T-helper 1 cell treated with Interleukin-12 subunit alpha and Interleukin-12 subunit beta and Interleukin-4 antibody, amounts not matched to agents 30 ng/mL and 1 ng/mL, for 36 hours (primary cell): ENCODE results near the gene SRC. TPM values are rescaled to one million over a fixed set of nuclear protein-coding genes. Genes with fewer than 3 reads are reported as not detected.

ENCODE experiments used
- intact Hi-C: fragments of 100-400 bp; cut with micrococcal nuclease; formaldehyde crosslinking; loops from one replicate; pipeline ENCODE4 v1.15.1; 2024
- total RNA-seq: library from RNA; stranded (reverse); gene quantifications from 2 replicates; pipeline ENCODE4 v1.2.3, GENCODE V29; 2022

Gene SRC
- total RNA-seq, 1 donor from 2014 or later, result 5.3 TPM

DNA sequence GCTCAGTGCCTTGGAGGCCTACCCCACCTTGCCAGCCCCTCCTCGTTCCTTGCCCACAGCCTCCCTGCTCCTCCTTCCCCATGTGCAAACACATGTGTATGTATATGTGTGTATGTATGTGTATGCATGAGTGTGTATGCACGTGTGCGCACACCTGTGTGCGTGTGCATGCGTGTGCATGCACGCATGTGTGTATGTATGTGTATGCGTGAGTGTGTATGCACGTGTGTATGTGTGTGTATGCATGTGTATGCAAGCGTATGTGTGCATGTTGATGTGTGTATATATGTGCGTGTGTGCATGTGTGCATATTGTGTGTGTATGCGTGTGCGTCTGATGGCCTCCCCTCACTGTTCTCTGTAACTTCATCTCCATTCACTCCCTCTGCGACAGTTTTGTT lies 74.7 kb downstream of the SRC start:
- intact Hi-C loops, result no loop called here

DNA sequence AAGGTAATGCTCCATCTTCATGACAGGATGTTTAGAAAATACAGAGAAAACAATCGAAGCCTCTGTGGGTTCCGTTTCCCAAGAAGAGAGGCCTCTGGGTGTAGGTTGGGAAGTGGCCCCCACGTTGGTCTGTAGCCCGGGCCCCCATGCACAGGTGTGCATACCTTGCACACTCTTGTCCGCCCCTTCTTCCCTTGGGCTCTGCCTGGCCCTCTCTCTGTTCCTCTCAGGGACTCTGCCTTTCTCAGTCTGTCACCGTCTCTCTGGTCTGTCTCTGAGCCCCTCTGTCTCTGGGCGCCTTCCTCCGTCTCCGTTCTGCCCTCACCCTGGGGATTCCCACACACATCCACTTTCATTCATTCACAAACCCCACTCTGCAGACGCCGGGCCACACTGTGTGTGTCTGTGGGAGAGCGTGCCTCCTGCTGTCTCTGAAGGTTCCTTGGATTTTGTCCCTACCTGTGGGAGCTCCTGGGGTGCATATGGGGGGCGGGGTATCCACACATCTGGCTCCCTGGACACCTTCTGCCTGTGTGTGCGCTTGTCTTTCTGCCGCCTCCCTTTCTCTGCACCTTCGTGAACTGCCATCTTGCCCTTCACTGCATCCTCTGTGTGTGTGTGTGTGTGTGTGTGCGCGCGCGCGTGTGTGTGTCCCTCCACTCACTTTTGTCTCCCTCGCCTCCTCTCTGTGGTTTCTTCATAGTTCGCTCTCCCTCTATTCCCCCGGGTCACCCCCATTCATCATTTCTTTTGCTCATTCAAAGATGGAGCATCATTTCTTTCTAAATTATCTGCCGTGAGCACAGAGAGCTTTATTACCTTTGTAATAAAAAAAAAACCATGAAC lies 75.3 kb downstream of the SRC start:
- intact Hi-C loops, result no loop called here

DNA sequence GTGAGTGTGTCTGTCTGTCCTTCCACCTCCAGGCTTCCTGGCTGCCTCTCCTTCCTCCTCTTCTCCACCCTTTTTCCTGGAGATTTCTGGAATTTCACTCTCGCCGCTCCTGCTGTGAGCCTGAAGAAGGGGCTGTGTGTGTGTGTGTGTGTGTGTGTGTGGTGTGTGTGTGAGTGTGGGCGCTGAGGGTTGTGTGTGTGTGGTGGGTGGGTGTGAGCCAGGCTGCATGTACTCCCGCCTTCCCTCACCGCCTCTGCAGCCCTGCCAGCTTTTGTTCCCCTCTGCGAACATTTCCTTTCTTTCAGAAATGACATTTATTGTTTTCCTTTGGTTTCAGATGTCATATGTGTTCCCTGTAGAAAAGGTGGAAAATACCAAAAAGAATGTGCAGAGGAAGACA lies 76.0 kb downstream of the SRC start:
- intact Hi-C loops, result no loop called here

DNA sequence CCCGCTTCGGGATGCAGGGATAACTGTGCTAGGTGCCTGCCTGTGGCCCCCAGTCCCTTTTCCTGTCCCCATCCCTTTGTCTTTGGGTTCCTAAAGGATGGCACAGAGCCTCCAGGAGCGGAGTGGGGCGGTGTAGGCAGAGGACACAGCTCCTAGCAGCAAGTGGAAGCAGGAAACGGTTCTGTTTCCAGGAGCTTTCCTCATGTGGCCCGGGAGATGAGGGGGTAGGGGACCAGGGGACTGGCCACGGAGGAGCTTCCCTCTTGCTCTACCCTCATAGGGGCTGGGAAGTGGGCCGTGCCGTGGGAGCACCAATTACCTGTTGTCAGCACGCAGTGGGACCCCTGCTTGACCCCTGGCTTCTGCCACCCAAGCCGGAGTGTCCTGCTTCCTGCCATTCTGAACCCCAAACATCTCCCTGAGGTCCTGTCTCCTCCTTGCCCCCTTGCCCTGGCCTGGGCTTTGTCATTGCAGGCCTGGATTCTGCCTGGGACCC lies 76.9 kb downstream of the SRC start:
- intact Hi-C loops, result no loop called here

DNA sequence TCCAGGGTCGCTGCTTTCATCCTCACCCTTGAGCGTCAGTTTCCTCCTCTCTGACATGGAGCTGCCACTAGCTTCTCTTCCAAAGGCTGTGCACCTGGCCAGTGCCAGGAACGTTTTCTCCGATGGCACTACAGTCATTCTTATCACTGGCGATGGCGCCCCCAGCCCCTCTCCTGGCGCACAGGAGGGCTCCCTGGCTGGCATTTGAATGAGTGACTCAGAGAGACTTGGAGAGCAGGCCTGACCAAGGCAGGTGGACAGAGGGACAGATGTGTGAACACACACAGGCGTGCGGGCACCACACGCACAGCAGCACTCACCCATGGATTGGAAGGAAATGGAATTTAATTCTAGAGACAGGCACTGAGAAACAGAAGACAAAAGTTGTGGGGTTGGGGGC lies 77.6 kb downstream of the SRC start:
- intact Hi-C loops, result no loop called here

DNA sequence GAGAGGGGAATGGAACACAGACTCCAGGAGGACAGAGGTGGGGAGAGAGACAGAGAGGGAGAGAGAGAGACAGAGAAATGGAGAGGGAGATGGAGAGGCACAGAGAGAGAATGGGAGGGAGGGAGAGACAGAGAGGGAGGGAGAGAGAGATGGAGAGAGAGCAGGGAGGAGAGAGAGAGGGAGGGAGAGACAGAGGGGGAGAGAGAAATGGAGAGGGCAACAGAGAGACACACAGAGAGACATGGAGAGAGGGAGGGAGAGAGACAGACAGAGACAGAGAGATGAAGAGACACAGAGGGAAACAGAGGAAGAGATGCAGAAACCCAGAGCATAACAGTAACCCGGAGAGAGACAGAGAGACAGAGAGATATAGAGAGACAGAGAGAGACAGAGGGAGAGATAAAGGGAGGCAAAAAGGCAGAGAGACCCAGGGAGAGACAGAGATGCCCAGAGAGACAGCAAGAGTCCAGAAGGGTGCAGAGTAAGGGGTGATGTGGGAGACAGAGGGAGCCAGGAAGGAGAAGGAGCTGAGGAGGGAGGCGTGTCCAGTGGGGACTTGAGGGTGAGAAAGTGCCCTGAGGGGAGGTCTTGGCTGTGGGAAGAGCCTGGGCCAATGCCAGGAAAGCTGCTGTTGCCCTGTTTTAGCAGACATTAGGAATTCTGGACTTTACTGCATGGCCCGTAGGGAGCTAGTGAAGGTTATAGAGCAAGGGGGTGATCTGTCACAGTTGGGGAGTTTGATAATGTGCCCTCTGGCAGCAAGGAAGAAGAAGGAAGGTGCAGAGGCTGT lies 78.3 kb downstream of the SRC start:
- intact Hi-C loops, result no loop called here

DNA sequence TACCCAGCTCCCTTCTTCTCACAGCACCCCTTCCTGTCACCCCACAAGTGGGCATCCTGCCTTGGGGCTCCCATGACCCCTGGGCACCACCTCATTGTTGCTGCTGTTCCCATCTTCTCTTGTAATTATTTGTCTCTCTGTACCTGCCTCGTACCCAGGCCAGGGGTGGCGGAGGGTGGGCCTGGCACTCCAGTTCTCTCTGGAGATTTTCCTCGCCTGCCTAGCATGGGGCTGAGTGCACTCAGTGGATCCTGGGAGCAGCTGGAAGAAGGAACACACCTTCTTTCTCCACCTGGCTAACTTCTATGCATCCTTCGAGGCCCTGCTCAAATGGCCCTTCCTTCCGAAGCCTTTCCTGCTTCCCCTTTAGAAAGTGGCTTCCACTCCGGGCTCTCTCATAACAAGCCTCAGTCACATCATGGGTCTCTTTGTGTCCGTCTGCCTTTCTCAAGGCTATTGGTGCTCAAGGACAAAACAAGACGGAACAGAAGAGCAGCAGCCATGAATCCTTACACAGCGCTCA lies 79.2 kb downstream of the SRC start:
- intact Hi-C loops, result no loop called here

DNA sequence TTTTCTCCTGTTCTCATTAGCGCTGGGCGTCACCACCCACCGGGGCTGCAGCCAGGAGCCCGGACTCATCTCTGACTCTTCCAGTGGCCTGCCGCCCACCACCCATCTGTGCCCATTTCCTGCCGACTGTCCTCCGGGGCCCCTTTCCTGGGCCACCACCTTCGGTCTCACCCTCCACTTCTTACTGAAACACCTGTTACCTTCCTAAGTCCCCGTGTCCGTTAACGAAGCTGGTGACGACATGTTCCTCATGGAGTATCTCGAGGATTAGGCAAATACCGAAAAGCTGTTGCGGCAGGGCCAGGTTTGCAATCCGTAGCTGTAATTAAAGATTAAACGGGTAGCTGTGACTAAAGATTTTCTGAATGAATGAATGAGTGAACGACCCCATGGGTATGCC lies 80.2 kb downstream of the SRC start:
- intact Hi-C loops, result no loop called here

DNA sequence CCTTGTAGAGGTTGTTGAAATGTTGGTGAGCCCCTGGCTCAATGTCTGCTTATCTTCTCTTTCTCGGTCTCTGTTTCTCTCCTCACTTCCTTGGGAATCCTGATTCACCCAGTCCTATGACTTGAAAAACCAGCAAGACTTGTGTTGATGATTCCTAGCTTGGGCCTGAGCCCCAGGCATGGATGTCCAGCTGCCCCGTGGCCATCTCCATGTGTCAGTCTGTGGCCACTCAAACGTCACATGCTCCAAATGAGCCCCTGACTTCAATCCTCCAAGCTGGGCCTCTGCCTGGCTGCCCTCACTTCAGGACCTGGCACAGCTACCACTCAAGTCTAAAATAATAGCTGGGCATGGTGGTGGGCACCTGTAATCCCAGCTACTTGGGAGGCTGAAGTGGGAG lies 81.0 kb downstream of the SRC start:
- intact Hi-C loops, result no loop called here

DNA sequence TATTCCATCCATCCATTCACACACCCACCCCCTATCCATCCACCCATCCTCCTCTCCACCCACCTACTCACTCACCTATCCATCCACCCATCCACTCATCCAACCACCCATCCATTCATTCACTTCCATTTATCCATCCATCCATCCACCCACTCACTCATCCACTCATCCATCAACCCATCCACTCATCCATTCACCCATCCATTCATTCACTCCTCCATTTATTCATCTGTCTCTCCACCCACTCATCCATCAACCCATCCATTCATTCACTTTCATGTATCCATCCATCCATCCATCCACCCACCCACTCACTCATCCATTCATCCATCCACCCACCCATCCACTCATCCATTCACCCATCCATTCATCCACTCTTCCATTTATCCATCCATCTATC lies 84.1 kb downstream of the SRC start:
- intact Hi-C loops, result no loop called here

DNA sequence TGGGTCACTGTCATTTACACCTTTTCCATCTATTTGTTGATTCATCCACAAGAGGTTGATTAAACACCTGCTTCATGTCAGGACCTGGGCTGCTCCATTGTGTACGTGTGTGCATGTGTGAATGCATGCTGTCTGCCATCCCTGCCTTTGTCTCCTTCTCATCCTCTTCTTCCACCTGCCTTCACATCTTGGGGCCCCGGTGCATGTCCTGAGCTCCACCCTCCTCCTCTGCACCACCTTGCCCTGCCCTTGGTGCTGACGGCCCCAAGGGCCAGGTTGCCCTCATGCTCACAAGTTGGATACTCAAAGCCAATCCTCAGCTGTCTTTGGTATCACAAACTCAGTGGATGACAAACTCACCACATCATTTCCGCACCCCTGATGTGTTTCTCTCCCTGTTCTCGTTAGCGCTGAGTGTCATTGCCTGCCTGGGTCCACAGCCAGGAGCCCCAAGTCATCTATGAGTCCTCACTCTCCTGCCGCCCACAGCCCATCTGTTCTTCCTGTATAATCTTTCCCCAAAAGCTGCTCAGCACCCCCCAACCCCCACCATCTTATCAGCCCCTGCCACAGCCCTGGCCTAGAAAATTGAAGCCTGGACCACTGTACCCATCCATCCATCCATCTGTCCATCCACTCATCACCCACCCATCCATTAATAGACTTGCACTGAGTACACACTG lies 85.0 kb downstream of the SRC start:
- intact Hi-C loops, result no loop called here

DNA sequence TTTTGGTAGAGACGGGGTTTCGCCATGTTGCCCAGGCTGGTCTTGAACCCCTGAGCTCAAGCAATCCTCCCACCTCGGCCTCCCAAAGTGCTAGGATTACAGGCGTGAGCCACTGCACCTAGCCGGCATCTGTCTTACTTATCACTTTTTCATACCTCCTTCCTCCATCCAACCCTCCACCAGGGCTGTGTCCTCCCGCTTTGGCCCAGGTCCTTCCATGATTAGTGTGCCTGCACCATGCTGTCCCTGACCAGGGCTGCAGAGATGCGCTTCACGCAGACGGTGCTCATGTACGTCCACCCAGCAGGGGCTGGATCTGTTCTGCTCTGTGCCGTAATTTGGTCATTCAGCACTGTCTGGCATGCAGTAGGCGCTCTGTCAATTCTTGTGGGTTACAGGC lies 85.8 kb downstream of the SRC start:
- intact Hi-C loops, result no loop called here

DNA sequence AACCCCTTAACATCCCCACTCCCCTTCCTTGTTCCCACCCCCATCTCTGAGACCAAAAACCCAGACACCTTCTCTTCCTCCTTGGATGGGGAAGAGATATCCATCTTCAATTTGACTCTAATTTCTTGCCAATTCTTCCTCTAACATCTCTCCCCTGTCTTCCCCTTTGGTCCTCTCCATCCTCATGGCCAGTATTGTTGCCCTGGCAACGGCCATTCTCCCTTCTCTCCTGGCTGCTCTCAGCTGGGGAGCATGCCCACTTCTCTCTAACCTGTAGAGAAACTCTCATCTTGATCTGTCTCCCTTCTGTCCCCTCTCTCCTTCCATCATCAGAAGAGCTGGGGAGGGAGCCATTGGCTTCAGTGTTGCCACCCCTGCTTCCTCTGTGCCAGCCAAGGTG lies 86.7 kb downstream of the SRC start:
- intact Hi-C loops, result no loop called here

DNA sequence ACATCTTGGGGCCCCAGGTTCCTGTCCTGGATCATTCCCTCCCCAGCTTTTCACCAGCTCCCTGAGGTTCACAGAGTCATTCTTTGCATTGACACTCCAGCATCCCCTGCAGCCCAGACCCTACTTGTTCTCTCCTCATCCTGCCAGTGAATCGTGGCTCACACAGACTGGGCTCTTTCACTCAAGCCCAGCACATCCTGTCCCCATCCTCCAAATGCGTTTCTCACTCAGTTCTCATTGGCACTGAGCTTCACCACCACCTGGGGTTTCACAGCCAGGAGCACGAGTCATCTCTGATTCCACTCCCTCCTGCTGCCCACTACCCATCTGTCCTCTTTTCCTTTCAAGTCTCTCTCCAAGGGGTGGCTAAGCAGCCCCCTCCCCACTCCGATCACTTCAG lies 89.7 kb downstream of the SRC start:
- intact Hi-C loops, result no loop called here

DNA sequence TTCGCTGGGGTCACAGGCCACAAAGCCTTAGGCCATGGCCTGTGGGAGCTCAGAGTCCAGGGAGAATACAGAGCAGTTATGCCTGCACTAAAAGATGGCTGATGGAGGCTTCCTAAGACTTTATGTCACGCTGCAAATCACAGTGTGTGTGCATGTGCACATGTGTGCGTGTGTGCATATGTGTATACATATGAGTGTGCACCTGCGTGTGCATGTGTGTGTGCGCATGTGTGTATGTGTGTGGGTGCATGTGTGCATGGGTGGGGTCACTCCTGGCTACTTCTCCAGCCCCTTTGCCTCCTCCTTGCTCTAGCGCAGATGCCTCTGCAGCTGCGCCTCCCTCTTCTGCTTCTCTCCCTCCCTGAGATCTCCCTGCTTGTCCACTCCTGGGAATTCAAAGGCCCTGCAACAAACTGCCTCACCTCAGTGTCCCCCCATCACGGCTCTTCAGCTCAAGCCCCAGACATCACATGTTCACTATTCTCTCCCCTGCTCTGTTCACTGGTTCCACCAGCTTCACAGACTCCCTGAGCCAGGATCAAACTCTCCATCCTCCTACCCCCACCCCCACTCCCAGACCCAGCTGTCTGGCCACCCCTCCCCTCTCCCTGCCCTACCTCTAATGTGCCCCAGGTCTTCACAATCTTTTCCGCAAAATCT lies 90.7 kb downstream of the SRC start:
- intact Hi-C loops, result no loop called here

DNA sequence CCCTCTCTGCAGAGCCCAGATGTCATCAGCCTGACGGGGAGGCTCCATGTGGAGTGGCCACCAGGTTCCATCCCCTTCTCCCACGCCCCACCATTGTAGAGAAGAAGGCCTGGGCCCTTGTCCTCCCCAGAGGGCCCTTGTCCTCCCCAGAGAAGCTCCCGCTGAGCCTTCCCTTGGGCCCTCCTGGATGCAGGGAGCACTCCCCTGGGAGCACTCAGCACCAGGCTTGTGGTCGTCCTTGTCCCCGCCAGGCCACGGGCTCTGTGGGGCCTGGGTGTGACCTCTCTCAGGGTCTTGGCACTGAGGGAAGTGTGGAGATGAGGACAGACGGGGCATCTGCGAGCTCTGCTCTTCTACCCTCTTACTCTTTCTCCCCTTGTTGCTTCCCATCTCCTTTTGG lies 91.7 kb downstream of the SRC start:
- intact Hi-C loops, result no loop called here

DNA sequence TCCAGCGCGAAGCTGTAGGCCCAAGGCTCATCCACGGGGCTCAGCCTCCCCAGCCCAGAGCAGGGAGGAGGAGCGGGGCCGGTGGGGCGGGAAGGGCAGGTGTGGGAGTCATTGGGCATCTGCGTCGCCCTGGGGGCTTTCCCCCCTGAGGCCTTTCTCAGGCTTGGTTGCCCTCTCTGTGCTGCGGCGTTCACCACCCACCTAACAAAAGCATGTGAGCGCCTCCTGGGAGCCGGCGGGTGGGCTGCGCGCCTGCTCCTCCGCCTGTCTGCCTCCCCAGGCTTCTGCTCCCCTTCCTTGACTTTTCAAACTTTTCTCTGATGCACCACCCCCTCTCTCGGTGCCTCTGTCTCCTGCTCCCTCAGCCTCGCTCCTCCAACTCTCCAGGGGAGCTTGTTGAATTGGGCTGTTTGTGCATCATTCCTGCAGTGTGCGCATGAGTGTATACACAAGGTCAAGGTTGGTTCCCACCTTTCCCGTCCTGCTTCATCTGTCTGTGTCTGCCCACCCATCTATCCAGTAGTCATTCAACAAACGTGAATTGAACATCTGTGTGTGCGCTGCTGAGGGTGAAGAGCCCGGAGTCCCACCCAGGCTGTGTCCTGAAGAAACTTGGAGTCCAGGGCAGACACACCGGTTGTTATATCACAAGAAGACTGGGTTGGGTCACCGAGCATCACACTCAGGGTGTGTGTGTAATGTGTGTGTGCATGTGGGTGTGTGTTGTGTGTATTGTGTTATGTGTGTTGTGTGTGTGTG lies 92.7 kb downstream of the SRC start:
- intact Hi-C loops, result no loop called here

DNA sequence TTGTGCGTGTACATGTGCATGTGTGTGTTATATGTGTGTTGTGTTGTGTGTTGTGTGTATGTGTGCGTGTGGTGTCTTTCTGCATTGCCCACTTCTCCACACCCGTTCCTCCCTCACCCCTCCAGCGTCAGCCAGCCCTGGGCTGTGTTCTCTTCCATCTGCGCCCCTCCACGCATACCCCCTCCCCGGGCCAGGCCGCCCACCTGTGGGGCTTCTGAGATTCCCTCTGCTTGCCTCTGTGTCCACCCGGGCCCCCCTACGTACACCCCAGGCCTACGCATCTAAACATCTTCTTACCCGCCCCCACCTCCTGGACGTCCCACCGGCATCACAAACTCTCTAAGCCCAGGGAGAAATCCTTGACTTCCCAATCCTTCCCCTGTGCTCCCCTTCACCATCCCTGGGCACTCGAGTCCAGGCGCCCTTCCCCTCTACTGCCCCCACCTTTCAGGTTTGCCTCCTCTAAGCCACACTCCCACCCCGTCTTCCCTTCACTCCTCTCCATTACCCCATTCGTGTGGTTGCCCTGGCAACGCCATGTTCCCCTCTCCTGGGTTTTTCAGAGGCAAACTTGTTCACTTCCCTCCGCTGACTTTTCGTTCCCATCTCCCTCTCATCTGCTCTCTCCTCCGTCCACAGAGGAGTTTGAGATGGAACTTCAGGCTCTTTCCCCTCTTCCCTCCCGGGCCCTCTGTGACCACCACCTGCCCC lies 93.4 kb downstream of the SRC start:
- intact Hi-C loops, result no loop called here

DNA sequence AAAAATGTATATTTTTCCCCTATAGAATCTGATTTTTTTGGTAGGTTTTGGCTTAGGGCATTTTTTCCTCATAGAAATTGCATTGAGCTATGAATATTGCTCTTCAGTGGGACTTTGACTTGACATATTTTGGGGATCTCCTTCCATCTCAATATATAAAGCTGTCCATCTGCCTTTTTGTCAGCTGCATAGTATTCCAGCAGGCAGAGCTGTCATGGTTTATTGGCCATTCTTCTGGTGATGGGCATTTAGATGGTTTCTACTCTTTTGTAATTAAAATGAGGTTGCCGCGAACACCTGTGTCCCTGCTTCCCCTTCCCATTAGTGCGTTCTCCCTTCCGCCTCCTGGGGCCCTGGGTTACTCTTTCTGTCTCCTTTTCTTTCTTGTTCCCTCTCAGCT lies 95.1 kb downstream of the SRC start:
- intact Hi-C loops, result no loop called here

DNA sequence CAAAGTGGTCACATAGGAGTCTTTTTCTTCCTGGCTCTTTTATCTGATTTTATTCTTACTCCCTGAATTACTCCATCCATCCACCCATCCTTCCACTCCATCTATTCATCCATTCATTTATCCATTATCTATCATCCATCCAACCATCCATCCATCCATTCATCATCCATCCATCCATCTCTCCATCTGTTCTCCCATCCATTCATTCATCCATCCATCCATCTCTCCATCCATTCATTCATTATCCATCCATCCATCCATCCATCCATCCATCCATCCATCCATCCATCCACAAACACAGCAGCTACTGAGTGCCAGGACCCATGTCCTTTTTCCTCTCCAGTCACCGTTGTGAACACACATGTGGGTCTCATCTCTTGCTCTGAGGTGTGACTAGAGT lies 96.6 kb downstream of the SRC start:
- intact Hi-C loops, result no loop called here
